Stimulated activated CD4-positive, alpha-beta T cell treated with anti-CD3 and anti-CD28 coated beads, Interleukin-1b, Interleukin-23, amount 100 ng/mL, for 4 hours (primary cell): ENCODE data around the gene ROBO1.

ENCODE experiments used
- DNase-seq, 2 donors: peaks; one replicate each; pipeline ENCODE4 v3.0.0-alpha.2; 2020; ENCODE audit warnings: low read depth in 2 of 2

The ROBO1 gene

GRCh38 chr3:78879295-78879860 lies 888.4 kb downstream of the ROBO1 start:
- DNase-seq, result no peak

DNA sequence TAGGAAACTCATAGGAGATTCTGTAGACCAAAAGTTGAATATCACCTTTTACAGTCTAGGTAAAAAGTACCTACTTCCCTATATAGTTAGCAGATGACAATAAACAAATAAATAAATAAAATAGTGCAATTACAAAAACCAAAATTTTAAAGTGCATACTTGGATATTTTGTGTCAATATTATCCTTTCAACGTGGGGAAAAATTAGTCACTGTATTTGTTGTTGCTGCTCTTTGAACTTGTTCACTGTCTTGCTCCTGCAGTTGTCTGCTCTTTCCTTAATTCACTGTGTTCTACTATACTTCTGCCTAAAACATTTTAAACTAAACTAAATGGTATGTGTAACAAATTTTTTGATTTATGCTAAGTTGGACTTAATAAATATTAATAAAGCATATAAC lies 889.0 kb downstream of the ROBO1 start:
- DNase-seq, result no peak

DNA sequence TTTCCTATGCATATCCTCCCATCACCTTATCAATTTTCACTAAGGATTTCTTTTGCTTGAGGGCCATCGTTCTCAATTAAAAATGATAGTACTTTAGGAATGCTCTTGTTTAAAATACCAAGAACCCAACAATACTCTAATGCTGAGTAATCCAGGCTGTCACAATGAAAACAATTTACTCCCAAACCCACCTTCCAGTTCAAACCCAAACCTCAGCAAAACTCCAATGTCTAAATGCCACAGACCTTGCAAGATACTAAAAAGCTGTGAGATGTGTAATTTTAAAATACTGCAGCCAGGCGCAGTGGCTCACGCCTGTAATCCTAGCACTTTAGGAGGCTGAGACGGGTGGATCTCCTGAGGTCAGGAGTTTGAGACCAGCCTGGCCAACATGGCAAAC lies 889.8 kb downstream of the ROBO1 start:
- no peak for DNase-seq

GRCh38 chr3:78875851-78876250 lies 891.9 kb downstream of the ROBO1 start:
- DNase-seq, result no peak

DNA sequence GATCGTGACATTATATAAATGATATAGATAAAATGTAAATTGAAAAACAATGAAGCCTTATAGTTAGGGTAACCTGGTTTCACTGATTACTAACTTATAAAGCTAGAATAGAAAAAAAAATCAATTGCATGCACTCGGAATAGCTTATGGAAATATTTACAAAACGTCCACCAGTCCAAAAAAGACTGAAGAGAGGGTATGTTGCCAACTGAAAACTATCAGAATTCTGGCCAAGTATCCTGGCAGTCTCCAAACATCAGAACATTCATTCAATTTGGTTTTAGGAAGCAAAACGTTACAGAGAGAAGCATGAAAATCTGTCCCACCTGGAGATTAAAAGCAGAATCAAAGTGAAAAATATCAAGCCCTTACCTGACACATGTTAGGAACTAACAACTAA lies 892.4 kb downstream of the ROBO1 start:
- DNase-seq, result no peak

- DNase-seq, result no peak
Measured at GRCh38 chr3:78873641-78874040, 894.2 kb downstream of the ROBO1 start.

- no peak for DNase-seq
Measured at GRCh38 chr3:78872195-78872594, 895.6 kb downstream of the ROBO1 start.

GRCh38 chr3:78871048-78871447 lies 896.8 kb downstream of the ROBO1 start:
- no peak for DNase-seq

DNA sequence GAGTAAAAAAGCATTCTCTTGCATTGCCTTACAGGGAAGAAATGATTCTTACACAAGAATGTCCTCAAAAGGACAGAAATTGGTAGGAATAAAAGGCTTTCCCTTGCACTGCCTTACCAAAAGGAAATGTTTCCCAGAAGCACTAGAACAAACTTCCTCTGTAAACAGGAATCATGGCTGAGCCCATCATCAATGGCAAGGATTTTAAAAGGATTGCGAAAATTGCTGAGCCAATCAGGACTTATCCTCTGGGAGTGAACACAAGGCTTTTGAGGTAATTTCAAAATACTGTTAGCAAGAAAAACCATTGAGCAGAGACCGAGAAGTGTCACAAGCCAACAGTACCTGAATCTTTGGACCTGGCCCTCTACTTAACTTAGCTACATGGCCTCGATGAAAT lies 897.3 kb downstream of the ROBO1 start:
- DNase-seq, result no peak

GRCh38 chr3:78868570-78868969 lies 899.2 kb downstream of the ROBO1 start:
- DNase-seq, result no peak

- no peak for DNase-seq
Measured at GRCh38 chr3:78867409-78868372, 900.1 kb downstream of the ROBO1 start.

DNA sequence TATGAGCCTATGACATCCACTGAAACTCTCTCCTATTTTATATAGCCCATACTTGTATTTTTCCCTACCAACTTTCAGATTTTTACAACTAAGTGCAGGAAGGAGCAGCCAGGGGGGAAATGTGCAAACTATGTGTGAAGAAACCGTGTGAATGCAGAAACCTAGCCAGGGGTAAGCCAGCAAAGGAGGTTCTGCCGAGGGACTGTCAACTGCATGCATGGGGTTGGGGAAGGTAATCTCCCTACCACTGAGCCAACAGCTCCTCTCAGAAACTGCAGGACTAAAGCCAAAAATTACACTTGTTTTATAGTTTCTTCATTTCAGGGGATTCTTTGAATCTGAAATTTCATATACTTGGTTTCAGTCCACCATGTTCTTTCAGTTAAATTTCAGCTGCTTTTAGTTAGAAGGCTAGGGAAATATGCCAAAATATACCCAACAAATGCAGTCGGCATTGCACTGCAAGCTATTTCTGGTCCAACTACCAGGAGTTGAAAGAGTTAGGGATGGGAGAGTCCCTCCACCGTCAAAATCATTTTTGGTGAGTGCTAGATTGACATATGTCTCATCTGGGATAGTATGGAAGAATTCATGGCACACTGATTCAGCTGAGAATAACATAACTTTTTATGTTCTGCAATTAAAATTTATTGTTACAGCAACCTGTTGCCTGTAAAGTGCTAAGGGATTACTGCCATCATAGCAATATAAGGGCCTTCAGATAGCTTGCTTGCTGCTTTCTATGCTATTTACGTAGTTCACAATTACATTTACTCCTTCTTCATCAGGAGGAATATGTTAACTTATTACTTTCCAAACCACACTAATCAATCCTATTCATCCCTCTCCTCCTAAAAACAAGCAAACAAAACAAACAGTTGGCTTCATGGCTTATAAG lies 904.2 kb downstream of the ROBO1 start:
- DNase-seq, result no peak

DNA sequence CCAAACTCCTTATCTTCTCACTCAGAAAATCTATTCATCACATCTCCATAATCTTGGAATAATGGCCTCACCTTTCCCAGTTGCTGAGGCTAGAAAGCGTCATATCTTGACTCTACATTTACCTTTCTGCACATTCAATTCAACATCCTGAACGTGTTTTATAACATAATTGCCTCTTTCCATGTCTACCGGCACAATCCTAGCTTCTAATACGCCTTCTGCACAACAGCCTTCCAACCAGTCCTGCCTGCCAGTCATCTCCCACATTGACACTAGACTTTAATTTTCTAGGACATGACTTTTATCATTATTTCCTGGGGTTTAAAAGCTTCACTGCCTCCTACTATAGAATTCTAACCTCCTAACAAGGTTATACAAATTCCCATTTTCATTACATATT lies 906.6 kb downstream of the ROBO1 start:
- no peak for DNase-seq

DNA sequence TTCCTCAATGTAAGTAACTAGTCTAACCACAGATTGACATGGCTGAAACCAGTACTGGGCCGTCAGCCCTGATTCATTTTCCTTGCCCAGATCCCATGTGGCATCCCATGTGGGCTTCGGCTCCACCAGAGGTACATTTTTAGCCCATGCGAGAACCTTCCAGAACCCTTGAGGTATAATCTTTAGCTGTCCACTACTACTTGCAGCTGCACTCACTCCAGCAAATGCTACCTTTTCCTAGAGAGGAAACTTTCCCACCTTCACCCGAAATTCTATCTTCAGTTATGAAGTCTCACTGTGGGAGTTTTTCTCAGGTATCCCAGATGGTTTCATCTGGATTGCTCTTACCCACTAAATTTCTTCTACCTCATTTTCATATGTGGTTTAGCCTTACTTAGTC lies 907.2 kb downstream of the ROBO1 start:
- DNase-seq, result no peak

DNA sequence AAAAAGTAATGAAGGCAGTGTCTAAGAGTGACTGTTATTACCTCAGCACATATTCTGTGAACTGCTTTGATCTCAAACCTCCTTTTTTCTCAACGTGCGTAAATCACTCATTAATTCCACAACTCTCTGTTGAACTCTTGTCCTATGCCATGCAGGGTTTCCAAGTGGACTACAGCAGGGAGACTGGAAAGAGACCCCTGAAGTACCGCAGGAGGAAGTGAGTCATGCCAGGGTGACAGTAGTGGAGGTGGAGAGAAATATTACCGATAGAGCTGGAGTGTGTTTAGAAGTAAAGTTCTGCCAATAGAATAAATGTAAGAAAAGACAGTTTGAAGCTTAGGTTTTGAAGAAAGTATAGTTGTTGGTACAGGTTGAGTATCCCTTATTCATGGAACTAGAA lies 908.9 kb downstream of the ROBO1 start:
- DNase-seq, result no peak

DNA sequence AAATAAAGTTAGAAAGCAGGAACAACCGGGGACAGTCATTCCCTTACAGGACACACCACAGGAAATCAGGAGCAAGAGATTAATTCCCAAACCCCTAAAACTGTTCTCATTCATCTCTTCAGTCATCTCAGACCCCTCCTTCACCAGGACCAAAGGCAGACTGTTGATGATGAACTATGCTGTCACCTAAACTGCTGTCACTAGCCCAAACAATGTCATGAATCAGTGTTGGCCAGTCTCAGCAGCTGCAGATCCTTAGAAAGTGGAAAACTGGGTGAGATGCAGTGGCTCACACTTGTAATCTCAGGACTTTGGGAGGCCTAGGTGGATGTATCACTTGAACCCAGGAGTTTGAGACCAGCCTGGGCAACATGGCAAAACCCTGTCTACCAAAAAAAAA lies 909.6 kb downstream of the ROBO1 start:
- DNase-seq, result no peak

DNA sequence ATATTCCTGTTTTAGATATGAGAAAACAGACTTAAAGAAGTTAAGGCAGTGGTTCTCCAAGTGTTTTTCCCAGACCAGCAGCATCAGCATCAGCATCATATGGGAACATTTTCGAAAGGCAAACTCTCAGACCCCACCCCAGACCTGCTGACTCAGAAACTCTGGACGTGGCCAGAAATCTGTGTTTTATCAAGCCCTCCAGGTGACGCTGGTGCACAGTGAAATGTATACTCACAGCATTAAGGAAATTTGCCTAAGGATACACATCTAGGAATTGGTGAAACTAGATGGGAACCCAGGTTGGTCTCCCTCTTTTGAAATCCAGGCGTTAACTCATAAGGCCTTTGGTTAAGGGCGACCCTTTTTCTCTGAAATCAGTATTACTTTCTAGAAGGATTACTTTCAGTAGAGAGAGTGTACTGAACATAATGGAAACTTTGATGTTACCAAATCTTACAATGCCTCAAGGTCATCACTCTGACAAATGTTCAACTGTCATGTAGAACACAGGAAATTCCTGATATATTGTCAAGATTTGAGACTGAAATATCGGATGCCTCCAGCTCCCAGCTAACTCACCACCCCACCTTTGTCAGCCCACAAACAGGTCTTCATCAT lies 910.2 kb downstream of the ROBO1 start:
- no peak for DNase-seq

GRCh38 chr3:78856164-78856563 lies 911.6 kb downstream of the ROBO1 start:
- DNase-seq, result no peak

DNA sequence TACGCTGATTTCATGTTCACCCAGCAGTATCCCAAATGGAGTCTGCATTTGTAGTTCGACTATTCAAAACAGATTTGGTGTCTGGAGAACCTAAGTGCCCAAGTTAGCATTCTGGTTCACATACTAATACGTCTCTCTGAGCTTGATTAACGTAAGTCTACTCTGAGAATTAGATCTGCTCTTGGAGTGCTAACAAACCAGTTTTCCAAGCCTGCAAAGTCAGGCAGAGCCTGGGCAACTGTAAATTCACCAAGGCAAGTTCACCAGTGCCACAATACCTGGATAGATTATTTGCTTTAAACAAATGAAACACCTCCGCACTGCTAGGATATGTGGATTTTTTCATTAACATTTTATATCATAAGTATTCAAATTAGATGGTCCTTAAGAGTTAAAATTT lies 912.6 kb downstream of the ROBO1 start:
- DNase-seq, result no peak

DNA sequence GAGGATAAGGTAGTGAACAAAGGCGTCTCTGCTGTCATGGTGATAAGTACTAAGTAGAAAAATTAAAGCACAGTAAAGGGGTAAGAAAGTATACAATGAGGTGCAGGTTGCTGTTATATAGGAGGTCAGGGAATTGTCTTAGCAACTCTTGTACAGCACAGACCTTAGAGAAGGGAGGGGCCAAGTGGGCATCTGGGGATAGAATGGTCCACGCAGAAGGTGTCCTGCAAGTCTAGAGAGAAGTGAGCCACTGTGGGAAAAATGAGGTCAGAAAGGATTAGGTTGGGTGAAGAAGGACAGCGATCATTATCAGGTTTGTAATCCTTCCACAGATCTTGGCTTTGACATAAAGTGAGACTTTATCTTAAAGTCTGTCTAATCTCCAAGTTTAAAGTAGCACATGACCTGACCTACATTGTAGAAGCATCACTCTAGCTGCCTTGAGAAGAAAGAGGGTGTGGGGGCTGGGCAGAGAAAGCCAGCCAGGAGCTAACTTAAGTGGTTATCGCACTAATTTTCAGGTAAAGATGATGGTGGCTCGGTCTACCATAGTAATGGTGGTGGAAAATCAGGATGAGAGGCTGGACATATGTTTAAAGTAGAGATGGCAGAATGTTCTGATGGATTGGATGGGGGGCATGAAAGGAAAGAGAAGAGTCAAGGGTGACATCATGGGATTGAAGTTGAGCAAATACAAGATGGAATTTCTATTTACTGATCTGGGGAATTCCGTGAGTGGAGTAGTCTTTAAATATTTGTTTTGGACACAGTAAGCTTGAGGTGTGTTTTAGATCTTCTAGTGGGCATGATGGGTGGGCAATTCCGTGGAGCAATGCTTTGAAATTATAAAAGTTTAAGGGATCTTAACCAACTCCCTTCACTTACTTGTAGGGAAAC lies 919.2 kb downstream of the ROBO1 start:
- DNase-seq, result no peak

DNA sequence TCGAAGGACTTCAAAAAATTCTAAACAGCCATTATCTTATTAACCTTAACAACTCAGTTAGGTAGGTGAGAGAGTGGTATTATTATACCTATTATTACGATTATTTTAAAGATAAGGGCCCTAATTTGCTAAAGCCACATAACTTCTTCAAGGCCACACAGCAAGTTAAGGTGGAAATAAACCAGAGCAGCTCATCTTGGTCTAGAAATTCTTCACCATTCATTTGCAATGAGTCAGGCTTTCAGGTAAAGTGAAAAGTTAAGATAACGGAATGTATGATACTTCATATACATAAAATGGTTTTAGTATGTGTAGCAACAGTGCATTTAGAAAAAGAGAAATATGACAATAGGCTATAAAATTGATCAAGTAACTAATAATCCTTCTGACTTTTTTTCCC lies 920.2 kb downstream of the ROBO1 start:
- no peak for DNase-seq
